DOHH2 (cell line): ENCODE results near the gene WDR59.

Source experiments
- CTCF ChIP-seq: fragments of 200-600 bp; sonication (generic); IDR thresholded peaks from one replicate; pipeline ENCODE4 v1.5.1; 2014; ENCODE audit warnings: antibody characterized with exemption, mild to moderate bottlenecking, low read depth, low read length; ENCODE audit not compliant: poor library complexity, severe bottlenecking
- EZH2phosphoT487 ChIP-seq: fragments of 200-600 bp; sonication (generic); IDR thresholded peaks from 2 replicates; pipeline ENCODE4 v1.6.1; 2017; ENCODE audit warnings: borderline replicate concordance, mild to moderate bottlenecking, antibody characterized with exemption, low read length, moderate library complexity, mixed read lengths

GRCh38 chr16:74942566-74942965 is 42.4 kb downstream of the WDR59 start:
- TF ChIP-seq EZH2phosphoT487 (no peak), CTCF (no peak)
